Activated B cell treated with CpG ODN at 0.5 μM for 24 hours (primary cell): ENCODE measurements around the gene SMARCB1. TPM values are rescaled to one million over a fixed set of nuclear protein-coding genes. Genes with fewer than 3 reads are reported as not detected.

Experiments
- ATAC-seq: fragments of 200-7000 bp; cut with Tn5 transposase; one replicate; pipeline ENCODE4 v1.10.0; 2021; ENCODE audit warnings: low read depth, mild to moderate bottlenecking, moderate library complexity
- CTCF ChIA-PET: fragments of 350-600 bp; sonication (Branson Sonifier 250); formaldehyde crosslinking; loops from one replicate; lab custom pipeline; 2021; ENCODE audit warnings: antibody characterized with exemption; lab: Charles Lee
- POLR2A ChIA-PET: fragments of 350-600 bp; sonication (Branson Sonifier 250); formaldehyde crosslinking; loops from one replicate; lab custom pipeline; 2021; ENCODE audit warnings: antibody characterized with exemption; lab: Charles Lee
- DNase-seq: peaks from one replicate; pipeline ENCODE4 v3.0.0; 2022
- H3K27ac Mint-ChIP-seq: one replicate; pipeline ENCODE4 v1.8.0; 2020; ENCODE audit warnings: mixed read lengths
- H3K27me3 Mint-ChIP-seq: one replicate; pipeline ENCODE4 v1.8.0; 2021; ENCODE audit warnings: mixed read lengths
- H3K36me3 Mint-ChIP-seq: one replicate; pipeline ENCODE4 v1.8.0; 2021; ENCODE audit warnings: low read depth, mixed read lengths
- H3K4me1 Mint-ChIP-seq: one replicate; pipeline ENCODE4 v1.8.0; 2021; ENCODE audit warnings: mixed read lengths
- H3K4me3 Mint-ChIP-seq: one replicate; pipeline ENCODE4 v1.8.0; 2020; ENCODE audit warnings: mild to moderate bottlenecking, mixed read lengths
- H3K9me3 Mint-ChIP-seq: one replicate; pipeline ENCODE4 v1.8.0; 2020; ENCODE audit warnings: mixed read lengths
- intact Hi-C: fragments of 100-400 bp; cut with micrococcal nuclease; formaldehyde crosslinking; loops from one replicate; pipeline ENCODE4 v1.15.1; 2024
- total RNA-seq: library from RNA; stranded (reverse); gene quantifications from 2 replicates; pipeline ENCODE4 v1.2.3, GENCODE V29; 2022
- TF ChIP-seq, protein P1 (sequence below): fragments of 200-600 bp; IDR thresholded peaks from one replicate; pipeline ENCODE4 v1.8.0; 2022; ENCODE audit warnings: antibody characterized with exemption, mild to moderate bottlenecking

Gene SMARCB1
- total RNA-seq, 1 donor from 2014 or later, result 161 TPM

DNA sequence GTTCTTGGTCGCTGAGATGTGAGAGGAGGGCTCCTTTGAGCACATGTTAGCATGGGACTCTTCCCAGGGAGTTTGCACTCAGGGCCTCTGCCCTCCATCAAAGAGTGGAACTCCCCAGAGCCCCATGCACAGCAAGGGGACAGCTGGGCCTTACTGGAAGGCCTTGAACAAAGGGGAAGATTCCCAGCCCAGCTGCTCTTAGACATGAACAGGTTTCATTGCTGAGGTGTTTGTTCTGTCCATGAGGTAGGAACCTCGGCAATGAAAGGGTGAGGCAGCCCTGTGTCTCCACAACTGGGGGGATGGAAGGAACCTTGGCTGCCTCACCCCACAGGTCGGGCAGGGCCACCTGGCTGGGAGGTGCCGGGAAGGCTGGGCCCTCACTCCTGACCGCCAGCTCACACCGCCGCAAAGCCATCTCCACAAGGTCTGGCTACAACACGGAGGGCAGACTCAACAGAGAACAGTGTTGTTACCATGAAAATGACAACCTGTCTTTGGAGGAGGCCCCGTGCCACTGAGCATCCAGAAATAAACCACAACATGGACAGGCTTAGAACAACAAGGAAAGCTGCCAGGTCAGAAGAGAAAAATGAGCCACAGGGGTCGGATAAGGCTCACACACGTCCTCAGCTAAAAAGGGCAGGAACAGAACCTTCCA, 48.8 kb downstream of the SMARCB1 start:
- ATAC-seq (no peak), DNase-seq (peak; percentile 14)
- CTCF ChIA-PET, result interaction anchor here (0.5 to 2.1 kb wide), 2 partner anchors 14 to 120 kb away, joined by 3 to 7 read pairs; no protein-coding TSS in a partner anchor
- intact Hi-C loops, result loop anchor here (10.0 kb wide), 2 partner anchors 599 to 691 kb away; partner anchors contain the start of genes RAB36 and RSPH14
- peaks cover 52% of the 10 kb centered on the region for H3K4me1 Mint-ChIP-seq
- no peaks in the 10 kb centered on the region for H3K27me3 Mint-ChIP-seq
- TF ChIP-seq, protein P1, sequence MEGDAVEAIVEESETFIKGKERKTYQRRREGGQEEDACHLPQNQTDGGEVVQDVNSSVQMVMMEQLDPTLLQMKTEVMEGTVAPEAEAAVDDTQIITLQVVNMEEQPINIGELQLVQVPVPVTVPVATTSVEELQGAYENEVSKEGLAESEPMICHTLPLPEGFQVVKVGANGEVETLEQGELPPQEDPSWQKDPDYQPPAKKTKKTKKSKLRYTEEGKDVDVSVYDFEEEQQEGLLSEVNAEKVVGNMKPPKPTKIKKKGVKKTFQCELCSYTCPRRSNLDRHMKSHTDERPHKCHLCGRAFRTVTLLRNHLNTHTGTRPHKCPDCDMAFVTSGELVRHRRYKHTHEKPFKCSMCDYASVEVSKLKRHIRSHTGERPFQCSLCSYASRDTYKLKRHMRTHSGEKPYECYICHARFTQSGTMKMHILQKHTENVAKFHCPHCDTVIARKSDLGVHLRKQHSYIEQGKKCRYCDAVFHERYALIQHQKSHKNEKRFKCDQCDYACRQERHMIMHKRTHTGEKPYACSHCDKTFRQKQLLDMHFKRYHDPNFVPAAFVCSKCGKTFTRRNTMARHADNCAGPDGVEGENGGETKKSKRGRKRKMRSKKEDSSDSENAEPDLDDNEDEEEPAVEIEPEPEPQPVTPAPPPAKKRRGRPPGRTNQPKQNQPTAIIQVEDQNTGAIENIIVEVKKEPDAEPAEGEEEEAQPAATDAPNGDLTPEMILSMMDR, result no peak
- no peaks in the 10 kb centered on the region for H3K9me3 Mint-ChIP-seq
- no peak overlapping the region for H3K4me3 Mint-ChIP-seq
- POLR2A ChIA-PET, result interaction anchor here (0.8 to 2.2 kb wide), 5 partner anchors 10 to 37 kb away, joined by 3 to 10 read pairs (median 4); partner anchors contain the start of gene SLC2A11
- peaks cover 45% of the 10 kb centered on the region for H3K36me3 Mint-ChIP-seq
- H3K27ac Mint-ChIP-seq, result peak overlapping the region; percentile 95

- H3K4me3 Mint-ChIP-seq, result peak overlapping the region; percentile 61
- H3K27ac Mint-ChIP-seq, result peak overlapping the region; percentile 95
- DNase-seq, result no peak
Observed at GRCh38 chr22:23836281-23836680, 49.5 kb downstream of the SMARCB1 start.

DNA sequence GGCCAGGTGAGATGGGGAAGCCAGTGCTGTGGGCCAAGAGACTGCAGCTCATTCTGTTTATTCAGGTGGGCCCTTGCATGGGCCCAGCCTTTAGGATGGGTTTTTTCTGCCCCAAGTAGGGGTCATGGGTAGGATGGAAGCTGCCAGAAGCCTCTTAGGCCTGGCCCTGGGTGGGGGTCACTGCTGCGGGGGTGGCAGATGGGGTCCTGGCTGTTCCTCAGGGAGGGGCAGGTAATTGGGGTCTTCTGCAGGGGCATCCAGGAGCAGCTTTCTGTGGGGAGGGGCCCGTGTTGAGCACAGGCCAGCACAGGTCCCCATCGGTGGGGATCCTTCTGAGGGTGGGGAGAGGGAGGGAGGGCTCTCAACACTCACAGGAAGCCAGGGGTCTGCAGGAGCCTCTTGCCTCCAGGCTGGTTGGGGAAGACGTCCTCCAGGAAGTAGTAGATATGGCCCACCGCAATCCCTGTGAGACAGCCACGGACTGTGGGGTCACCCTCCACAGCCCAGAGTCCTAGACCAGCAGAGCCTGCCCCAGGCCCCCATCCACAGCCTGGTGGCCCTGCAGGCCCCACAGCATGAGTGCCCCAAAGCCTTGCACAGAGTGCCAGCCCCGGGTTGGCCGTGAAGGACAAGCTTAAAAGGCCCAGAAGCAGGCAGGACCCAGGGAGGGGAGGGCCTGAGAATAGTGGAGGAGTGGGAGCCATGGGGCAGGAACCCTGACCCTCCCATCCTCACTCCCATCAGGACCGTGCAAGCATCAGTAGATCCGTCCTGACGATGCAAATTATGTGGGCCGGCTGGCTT, 50.1 kb downstream of the SMARCB1 start:
- TF ChIP-seq, protein P1, result no peak
- POLR2A ChIA-PET, result interaction anchor here (0.6 to 2.5 kb wide), 8 partner anchors 13 to 718 kb away, joined by 3 to 17 read pairs (median 6); partner anchors contain the start of gene SLC2A11
- Mint-ChIP-seq H3K4me1 (peaks cover 62% of the 10 kb centered on the region), H3K4me3 (peak overlapping the region; percentile 88), H3K9me3 (no peaks in the 10 kb centered on the region), H3K27me3 (no peaks in the 10 kb centered on the region), H3K36me3 (peaks cover 33% of the 10 kb centered on the region), H3K27ac (peak overlapping the region; percentile 95)
- DNase-seq (no peak), ATAC-seq (no peak)
- CTCF ChIA-PET, result interaction anchor here (2.1 kb wide), 1 partner anchor 12 kb away, joined by 7 read pairs; no protein-coding TSS in a partner anchor
- intact Hi-C loops, result loop anchor here (10.0 kb wide), 2 partner anchors 598 to 692 kb away; partner anchors contain the start of genes RAB36 and RSPH14

More at GRCh38 chr22:23836281-23836680, 49.5 kb downstream of the SMARCB1 start:
- no peaks in the 10 kb centered on the region for H3K9me3 Mint-ChIP-seq
- H3K4me1 Mint-ChIP-seq, result peaks cover 56% of the 10 kb centered on the region
- ChIA-PET CTCF (interaction anchor here (2.1 kb wide), 1 partner anchor 13 kb away, joined by 7 read pairs; no protein-coding TSS in a partner anchor), POLR2A (interaction anchor here (0.6 to 2.2 kb wide), 4 partner anchors 10 to 719 kb away, joined by 3 to 8 read pairs (median 4); partner anchors contain the start of gene SLC2A11)
- peaks cover 38% of the 10 kb centered on the region for H3K36me3 Mint-ChIP-seq
- intact Hi-C loops, result loop anchor here (10.0 kb wide), 2 partner anchors 599 to 691 kb away; partner anchors contain the start of genes RAB36 and RSPH14
- TF ChIP-seq, protein P1, result no peak
- no peaks in the 10 kb centered on the region for H3K27me3 Mint-ChIP-seq
- ATAC-seq, result no peak

GRCh38 chr22:23837496-23837859, 50.7 kb downstream of the SMARCB1 start:
- Mint-ChIP-seq H3K27me3 (no peaks in the 10 kb centered on the region), H3K9me3 (no peaks in the 10 kb centered on the region), H3K4me1 (peaks cover 62% of the 10 kb centered on the region), H3K4me3 (peak overlapping the region; percentile 88), H3K27ac (peak overlapping the region; percentile 95), H3K36me3 (peaks cover 28% of the 10 kb centered on the region)
- TF ChIP-seq, protein P1, result no peak
- DNase-seq, result no peak
- ATAC-seq, result no peak
- POLR2A ChIA-PET, result interaction anchor here (0.9 to 2.5 kb wide), 7 partner anchors 12 to 85 kb away, joined by 3 to 17 read pairs (median 6); partner anchors contain the start of genes SLC2A11 and SMARCB1
- intact Hi-C loops, result loop anchor here (10.0 kb wide), 2 partner anchors 597 to 693 kb away; partner anchors contain the start of genes RAB36 and RSPH14
- CTCF ChIA-PET, result interaction anchor here (1.0 to 1.1 kb wide), 2 partner anchors 12 to 66 kb away, joined by 4 to 5 read pairs; no protein-coding TSS in a partner anchor
